GM20000 (cell line): ENCODE data around the gene TMEM134.

Experiments
- DNase-seq: peaks from one replicate; pipeline ENCODE4 v3.0.0; 2012; ENCODE audit warnings: low spot score
- TF ChIP-seq, protein P1 (sequence below): IDR thresholded peaks from 2 replicates; pipeline ENCODE4 v1.5.1; 2012; ENCODE audit warnings: mild to moderate bottlenecking, control low read depth; ENCODE audit errors: extremely low read depth, missing control alignments

Gene TMEM134

DNA sequence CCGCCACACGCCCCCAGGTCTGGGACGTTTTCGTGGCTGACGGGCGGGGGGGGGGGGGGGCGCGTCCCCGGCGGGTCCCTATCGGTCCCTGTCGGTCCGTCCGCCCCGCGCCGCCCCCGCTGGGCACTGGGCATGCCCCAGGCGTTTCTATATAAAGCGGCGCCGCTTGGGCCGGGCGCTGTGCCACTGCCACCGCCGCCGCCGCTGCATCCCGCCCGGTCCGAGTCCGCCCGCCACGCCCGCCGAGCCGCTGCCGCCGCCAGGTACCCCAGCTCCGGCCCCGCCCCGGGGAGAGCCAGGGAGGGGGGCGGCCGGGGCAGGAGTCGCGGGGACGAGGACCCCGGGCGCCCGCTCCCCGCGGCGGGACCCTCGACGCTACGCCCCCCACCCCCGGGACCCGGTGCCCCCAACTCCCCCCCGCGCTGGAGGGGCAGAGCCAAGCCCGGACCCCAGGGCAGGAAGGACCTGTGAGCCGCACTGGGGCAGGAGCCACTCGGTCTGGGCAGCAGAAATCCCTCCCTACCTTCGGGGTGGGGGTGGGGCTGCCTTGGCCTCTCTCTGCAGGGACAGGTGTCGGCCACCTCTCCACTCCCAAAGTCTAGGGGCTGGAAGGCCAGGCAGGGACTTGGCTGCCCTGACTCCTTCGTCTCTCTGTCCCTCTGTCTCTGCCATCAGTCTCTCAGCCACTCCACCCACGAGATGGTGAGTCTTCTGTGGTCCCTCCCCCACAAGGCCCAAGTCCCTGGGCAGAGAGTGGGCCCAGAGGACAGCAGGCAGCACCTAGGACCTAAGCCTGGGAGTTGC lies 53.3 kb downstream of the TMEM134 start, which contains the start of gene CARNS1:
TSS of gene CARNS1 (plus strand) at position 178 of the 804 bp plus-strand sequence. CDS start at position 700, 522 bp downstream.
- TF ChIP-seq, protein P1, sequence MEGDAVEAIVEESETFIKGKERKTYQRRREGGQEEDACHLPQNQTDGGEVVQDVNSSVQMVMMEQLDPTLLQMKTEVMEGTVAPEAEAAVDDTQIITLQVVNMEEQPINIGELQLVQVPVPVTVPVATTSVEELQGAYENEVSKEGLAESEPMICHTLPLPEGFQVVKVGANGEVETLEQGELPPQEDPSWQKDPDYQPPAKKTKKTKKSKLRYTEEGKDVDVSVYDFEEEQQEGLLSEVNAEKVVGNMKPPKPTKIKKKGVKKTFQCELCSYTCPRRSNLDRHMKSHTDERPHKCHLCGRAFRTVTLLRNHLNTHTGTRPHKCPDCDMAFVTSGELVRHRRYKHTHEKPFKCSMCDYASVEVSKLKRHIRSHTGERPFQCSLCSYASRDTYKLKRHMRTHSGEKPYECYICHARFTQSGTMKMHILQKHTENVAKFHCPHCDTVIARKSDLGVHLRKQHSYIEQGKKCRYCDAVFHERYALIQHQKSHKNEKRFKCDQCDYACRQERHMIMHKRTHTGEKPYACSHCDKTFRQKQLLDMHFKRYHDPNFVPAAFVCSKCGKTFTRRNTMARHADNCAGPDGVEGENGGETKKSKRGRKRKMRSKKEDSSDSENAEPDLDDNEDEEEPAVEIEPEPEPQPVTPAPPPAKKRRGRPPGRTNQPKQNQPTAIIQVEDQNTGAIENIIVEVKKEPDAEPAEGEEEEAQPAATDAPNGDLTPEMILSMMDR, result no peak

DNA sequence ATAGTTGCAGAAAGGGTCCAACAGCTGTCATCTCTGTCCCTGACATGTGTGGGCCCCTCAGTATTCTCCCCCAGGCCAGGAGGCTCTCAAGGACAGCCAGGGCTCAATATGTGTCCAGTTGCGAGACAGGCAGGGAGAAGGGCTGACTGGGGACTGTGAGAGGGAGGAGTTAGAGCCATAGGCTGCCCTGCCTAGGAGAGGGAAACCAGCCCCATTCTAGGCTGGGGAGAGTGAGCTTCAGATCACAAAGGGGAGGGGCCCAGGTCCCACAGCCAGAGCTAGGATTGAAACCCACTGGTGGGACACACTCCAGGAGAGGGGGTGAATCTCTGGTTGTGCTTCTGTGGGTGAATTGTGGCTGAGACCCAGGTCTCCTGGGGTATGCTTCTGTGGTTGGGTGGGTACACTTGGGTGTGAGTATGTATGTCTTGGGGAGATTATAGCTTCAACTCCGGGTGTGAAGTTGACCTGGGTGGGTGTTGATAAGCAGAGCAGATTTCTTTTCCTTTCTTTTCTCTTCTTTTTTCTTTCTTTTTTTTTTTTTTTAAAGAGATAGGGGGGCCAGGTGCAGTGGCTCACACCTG lies 55.7 kb downstream of the TMEM134 start:
- TF ChIP-seq, protein P1, result no peak

More for the DNA sequence above, 53.3 kb downstream of the TMEM134 start, which contains the start of gene CARNS1:
- no peak for DNase-seq

DNA sequence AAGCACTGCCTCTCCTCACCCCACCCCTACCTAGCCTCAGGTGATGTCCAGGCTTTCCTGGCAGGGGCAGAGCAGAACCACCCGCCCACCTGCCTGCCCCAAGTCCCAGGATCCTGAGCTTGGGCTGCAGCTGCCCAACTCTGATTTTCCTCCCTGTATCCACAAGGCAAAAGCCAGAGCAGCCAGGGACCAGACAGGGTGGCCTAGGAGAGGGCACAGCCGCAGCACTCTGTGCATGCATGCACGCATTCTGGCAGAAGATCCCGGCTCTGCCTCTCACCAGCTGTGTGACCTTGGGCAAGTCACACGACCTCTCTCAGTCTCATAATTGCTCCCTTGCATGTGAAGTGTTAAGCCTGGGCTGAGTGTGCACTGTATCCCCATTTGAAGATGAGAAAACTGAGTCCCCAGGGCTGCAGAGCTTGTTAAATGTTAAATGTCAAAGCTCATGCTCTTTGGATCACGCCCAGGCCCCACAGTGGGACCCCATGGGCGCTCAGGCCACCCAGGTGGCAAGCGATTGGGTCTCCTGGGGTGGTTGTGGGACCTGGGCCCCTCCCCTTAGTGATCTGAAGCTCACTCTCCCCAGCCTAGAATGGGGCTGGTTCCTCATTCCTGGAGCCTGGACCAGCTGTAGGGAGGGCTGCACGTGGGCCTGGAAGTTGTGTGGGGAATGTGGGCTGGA lies 56.4 kb downstream of the TMEM134 start:
- DNase-seq, result no peak
- TF ChIP-seq, protein P1, result no peak

More for the DNA sequence above, 55.7 kb downstream of the TMEM134 start:
- DNase-seq, result no peak

DNA sequence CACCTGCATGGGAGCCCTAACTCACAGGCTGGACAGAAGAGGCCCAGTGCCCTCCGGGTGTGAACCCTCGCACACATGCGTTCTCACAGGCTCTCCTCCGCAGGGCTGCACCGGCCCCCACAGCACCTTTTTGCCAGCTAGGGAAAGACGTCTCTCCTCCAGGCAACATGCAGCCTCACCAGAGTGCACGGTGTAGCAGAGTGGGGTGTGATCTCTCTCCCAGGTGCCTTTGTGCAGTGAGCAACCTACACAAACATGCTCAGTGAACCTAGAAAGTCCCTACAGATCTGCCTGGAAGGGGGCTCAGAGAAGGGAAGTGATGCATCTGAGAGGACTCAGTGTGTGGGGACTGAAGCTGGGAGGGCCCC lies 57.3 kb downstream of the TMEM134 start:
- TF ChIP-seq, protein P1, result no peak
- DNase-seq, result no peak
